RWPE2 (cell line): ENCODE data around the gene FAM43B.
A peak's percentile ranks its signal among the peaks of the same experiment; 100 is the strongest.

Source experiments
- ATAC-seq: fragments of 200-7000 bp; cut with Tn5 transposase; 3 replicates; pipeline ENCODE4 v1.9.1; 2021; ENCODE audit warnings: low read depth
- DNase-seq: peaks from one replicate; pipeline ENCODE4 v3.0.0-alpha.2; 2020; ENCODE audit warnings: low spot score
- H3K27ac ChIP-seq: fragments of 450-650 bp; 2 replicates; pipeline ENCODE4 v1.5.1; 2017; ENCODE audit warnings: mild to moderate bottlenecking; ENCODE audit not compliant: poor library complexity, severe bottlenecking
- H3K27me3 ChIP-seq: fragments of 250-450 bp; sonication (Bioruptor Pico); 2 replicates; pipeline ENCODE4 v1.5.1; 2021; ENCODE audit warnings: mild to moderate bottlenecking, moderate library complexity; ENCODE audit not compliant: insufficient read depth, poor library complexity, severe bottlenecking
- H3K36me3 ChIP-seq: fragments of 250-450 bp; sonication (Bioruptor Pico); 2 replicates; pipeline ENCODE4 v1.5.1; 2020; ENCODE audit warnings: low read depth, mild to moderate bottlenecking, moderate library complexity
- H3K4me1 ChIP-seq: fragments of 250-450 bp; sonication (Bioruptor Pico); 2 replicates; pipeline ENCODE4 v1.5.1; 2021; ENCODE audit warnings: mild to moderate bottlenecking, moderate library complexity; ENCODE audit not compliant: insufficient read depth, poor library complexity, severe bottlenecking
- H3K4me3 ChIP-seq: fragments of 250-450 bp; sonication (Bioruptor Pico); 2 replicates; pipeline ENCODE4 v1.5.1; 2021; ENCODE audit warnings: mild to moderate bottlenecking, moderate library complexity; ENCODE audit not compliant: severe bottlenecking
- H3K9me3 ChIP-seq: fragments of 250-450 bp; sonication (Bioruptor Pico); 2 replicates; pipeline ENCODE4 v1.5.1; 2021; ENCODE audit warnings: mild to moderate bottlenecking, moderate library complexity; ENCODE audit not compliant: severe bottlenecking
- CTCF ChIP-seq: fragments of 450-650 bp; IDR thresholded peaks from one replicate; pipeline ENCODE4 v1.5.1; 2017; ENCODE audit warnings: mild to moderate bottlenecking, moderate library complexity; ENCODE audit not compliant: poor library complexity, severe bottlenecking

FAM43B gene

DNA sequence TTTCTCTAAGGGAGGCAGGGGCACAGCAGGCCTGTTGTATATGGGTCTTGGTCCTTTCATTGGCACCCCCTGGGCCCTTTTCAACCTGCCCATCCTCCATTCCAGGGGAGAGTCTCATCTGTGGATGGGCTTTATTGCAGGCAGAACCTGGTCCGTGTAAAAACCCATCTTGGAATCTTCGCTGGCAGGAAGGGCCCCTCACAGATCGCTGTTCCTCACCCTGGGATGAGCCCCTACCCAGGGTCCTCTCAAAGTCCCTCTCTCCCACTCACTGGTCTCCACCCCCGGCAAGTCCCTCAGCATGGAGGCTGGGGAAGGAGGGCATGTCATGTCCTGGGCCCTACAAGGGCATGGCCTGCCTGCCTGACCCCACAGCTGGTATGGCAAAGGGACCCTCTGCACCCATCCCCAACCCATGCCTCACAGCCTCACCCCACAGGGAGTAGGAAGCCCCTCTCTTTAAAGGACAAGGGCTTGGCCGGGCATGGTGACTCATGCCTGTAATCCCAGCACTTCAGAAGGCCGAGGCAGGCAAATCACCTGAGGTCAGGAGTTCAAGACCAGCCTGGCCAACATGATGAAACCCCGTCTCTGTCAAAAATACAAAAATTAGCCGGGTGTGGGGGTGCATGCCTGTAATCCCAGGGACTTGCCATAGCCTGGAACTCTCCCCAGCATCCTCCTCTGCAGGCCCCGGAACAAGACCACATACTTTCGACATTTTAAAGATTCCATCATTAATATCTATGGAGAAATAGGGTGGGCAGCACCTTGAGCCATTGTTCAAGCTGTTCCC, 23.4 kb downstream of the FAM43B start:
- Histone ChIP-seq H3K27me3 (no peaks in the 10 kb centered on the region), H3K36me3 (no peaks in the 10 kb centered on the region), H3K27ac (peak overlapping the region; percentile 1), H3K4me3 (no peak overlapping the region), H3K4me1 (peaks cover 18% of the 10 kb centered on the region), H3K9me3 (no peaks in the 10 kb centered on the region)
- no peak for TF ChIP-seq CTCF
- DNase-seq (no peak), ATAC-seq (no peak)

DNA sequence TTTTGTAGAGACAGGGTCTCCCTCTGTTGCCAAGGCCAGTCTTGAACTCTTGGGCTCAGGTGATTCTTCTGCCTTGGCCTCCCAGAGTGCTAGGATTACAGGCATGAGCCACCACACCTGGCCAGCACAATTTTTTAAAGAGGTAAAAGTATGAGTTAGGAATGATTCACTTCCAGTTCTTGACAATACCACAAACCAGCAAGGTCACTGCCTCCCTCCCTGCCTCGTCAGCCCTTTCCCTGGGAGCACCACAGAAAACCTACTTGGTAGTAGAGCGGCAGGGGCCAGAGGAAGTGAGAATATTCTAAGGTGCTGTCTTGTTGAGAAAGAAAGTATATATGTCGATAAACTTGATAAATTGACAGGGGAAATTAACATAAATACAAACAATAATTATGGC, 25.7 kb downstream of the FAM43B start:
- no peak for DNase-seq
- no peak for TF ChIP-seq CTCF

DNA sequence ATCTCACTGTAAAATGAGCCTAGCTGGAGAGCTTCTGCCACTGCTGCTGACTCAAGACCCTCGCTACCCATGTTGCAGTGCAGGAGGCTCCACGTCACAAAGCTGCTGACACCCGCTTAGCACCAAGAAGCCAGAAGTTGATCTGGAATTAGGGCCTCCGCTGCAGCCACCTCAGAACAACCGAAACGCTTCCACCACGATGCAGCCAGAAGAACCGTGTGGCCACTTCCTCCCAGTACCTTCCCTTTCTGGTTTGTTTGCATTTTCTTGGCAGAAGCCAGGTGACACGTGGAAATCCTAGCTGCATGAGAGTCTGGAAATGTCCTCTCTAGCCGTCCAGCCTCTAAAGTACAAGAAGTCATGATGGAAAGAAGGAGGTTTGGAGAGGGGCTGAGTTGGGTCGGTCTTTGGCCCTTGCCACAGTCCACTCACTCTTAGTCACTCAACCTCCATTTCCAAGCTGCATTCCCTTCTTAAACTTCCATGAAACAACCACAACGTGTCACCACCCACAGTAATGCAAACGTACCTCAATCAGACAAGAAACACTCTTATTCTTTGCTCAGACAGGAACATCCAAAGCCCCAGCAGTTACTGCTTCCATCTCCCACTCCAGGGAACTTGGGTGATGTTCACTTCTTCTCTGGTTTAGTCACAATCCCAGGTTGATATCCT, 26.5 kb downstream of the FAM43B start:
- no peak for ATAC-seq
- H3K27me3 ChIP-seq = no peaks in the 10 kb centered on the region
- DNase-seq = no peak
- no peak overlapping the region for H3K4me3 ChIP-seq
- H3K4me1 ChIP-seq = peaks cover 18% of the 10 kb centered on the region
- H3K9me3 ChIP-seq = no peaks in the 10 kb centered on the region
- peak overlapping the region; percentile 27 for H3K27ac ChIP-seq
- no peaks in the 10 kb centered on the region for H3K36me3 ChIP-seq
- TF ChIP-seq CTCF = no peak

More for the DNA sequence above, 25.7 kb downstream of the FAM43B start:
- no peak overlapping the region for H3K4me3 ChIP-seq
- ATAC-seq = peak; percentile 83
- H3K27ac ChIP-seq = peak overlapping the region; percentile 27
- H3K9me3 ChIP-seq = no peaks in the 10 kb centered on the region
- no peaks in the 10 kb centered on the region for H3K36me3 ChIP-seq
- H3K27me3 ChIP-seq = no peaks in the 10 kb centered on the region
- H3K4me1 ChIP-seq = peaks cover 18% of the 10 kb centered on the region

DNA sequence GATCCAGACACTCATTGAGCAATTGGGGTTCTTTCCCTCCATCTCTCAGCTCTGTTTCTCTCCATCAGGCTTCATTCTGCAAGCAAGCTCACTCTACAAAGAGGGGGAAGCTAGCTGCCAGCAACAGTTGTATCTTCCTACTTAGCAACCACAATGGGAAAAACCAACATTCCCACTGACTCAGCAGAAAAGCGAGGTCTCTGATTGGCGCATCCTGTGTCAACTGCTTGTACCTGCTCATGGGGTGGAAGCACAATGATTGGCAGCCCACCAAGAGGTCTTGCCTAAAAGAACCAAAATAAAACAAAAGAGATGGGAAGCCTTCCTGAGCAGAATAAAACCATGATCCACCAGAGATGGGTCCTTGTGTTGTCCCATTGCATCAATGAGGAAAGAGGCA, 32.5 kb downstream of the FAM43B start:
- TF ChIP-seq CTCF = no peak
- no peak for DNase-seq
- no peaks in the 10 kb centered on the region for H3K4me1 ChIP-seq
- H3K4me3 ChIP-seq = no peak overlapping the region
- no peak for ATAC-seq
- H3K9me3 ChIP-seq = no peaks in the 10 kb centered on the region
- H3K27ac ChIP-seq = no peak overlapping the region
- no peaks in the 10 kb centered on the region for H3K27me3 ChIP-seq
- H3K36me3 ChIP-seq = no peaks in the 10 kb centered on the region
